GM12892 (cell line): ENCODE results near the gene TMBIM4.

Experiments used
- POLR2A ChIP-seq: IDR thresholded peaks from 2 replicates; pipeline ENCODE4 v1.6.1; 2011; ENCODE audit warnings: low read depth, low read length, control low read depth
- POLR2AphosphoS5 ChIP-seq: IDR thresholded peaks from 2 replicates; pipeline ENCODE4 v1.6.1; 2011; ENCODE audit warnings: low read depth, low read length, control low read depth

DNA sequence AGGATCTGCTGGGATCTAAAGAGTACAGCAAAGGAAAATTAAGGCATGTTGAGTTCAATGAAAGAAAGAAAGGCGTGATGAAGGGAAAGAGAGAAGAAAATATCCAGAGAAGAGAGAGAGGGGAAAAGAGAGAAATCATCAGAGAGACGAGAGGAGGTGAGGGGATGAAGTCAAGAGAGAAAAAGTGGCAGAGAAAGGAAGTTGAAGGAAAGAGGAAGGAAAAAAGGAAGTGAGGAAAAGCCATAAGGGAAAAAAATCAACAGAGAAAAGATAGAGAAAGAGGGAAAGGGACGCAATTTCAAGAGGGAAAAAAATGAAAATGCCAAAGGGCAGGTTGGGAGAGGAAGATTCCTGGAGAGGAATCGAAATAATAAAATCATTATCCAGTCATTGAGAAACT lies 79.6 kb downstream of the TMBIM4 start:
- no peak for TF ChIP-seq POLR2AphosphoS5
- no peak for TF ChIP-seq POLR2A
